HG02798 (cell line): ENCODE measurements around the gene SH3BP2.
"Not testable (repeated sequence)": the region's sequence is repeated elsewhere in the genome, so short reads cannot be mapped to it uniquely, and the experiment has no call there.

Experiments
- ATAC-seq: cut with Tn5 transposase; IDR thresholded peaks from one replicate; pipeline ENCODE4 v1.9.1; 2021; ENCODE audit warnings: mild to moderate bottlenecking; ENCODE audit not compliant: unreplicated experiment, poor library complexity

Gene SH3BP2

DNA sequence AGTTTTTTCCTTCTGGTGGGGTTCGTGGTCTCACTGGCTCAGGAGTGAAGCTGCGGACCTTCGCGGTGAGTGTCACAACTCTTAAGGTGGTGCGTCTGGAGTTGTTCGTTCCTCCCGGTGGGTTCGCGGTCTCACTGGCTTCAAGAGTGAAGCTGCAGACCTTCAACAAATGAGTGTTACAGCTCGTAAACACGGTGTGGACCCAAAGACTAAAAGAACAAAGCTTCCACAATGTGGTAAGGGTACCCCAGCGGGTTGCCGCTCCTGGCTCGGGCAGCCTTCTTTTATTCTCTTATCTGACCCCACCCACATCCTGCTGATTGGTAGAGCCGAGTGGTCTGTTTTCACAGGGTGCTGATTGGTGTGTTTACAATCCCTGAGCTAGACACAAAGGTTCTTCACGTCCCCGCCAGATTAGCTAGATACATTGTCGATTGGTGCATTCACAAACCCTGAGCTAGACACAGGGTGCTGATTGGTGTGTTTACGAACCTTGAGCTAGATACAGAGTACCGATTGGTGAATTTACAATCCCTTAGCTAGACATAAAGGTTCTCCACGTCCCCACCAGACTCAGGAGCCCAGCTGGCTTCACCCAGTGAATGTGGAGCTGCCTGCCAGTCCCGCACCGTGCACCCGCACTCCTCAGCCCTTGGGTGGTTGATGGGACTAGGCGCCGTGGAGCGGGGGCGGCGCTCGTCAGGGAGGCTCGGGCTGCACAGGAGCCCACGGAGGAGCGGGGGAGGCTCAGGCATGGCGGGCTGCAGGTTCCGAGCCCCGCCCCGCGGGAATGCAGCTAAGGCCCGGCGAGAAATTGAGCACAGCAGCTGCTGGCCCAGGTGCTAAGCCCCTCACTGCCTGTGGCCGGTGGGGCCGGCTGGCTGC, 30.2 kb upstream of the SH3BP2 start:
- ATAC-seq = not testable (repeated sequence)

DNA sequence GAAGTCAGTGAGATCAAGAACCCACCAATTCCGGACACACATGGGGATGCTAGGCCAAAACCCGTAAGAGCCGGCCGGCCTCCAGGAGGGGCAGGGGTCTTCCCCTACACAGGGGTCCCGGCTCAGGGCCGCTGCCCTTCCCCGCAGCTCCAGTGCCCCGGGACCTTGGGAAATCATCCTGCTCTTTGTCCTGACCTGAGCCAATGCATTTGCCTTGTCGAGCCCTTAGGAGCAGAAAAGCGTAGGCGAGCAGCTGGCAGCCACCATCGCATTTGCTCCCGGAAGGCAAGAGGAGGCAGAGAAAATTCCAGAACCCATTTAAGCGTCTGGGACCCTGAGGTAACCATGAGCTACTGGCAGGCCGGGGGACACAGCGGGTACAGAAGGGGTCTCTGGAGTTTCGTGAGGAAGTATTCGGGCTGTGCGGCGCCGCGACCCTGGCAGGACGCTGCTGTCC, 29.3 kb upstream of the SH3BP2 start:
- ATAC-seq = no peak

DNA sequence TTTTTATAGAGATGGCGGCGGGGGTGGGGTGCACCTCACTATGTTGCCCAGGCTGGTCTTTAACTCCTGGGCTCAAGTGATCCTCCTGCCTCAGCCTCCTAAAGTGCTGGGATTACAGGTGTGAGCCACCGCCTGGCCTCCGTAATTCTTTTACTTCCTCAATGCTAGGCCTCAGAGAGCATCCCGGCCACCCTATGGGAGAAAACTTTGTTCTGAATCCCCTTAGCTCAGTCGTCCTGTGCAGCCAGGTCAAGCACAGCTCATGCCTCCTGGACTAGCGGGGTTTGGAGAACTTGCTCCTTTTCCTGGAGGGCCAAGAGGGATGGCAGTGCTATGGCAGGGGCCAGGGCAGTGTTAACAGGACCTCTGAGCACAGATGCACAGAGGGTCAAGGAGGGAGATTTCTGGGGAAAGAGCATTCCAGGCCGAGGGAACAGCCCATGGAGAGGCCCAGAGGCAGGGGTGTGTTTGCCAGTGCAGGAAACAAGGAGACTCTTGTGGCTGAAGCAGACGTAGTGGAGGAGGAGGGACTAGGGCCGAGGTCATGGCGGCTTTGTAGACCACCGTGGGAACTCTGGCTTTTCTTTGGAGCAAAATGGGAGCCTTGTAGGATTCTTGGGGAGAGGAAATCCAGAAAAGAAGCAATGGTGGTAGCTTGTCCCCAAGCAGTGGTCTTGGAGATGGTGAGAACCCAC, 26.9 kb upstream of the SH3BP2 start:
- no peak for ATAC-seq

- ATAC-seq = no peak
Observed at GRCh38 chr4:2767046-2767704, 25.7 kb upstream of the SH3BP2 start.

- ATAC-seq = no peak
Observed at GRCh38 chr4:2767705-2768074, 25.2 kb upstream of the SH3BP2 start.

DNA sequence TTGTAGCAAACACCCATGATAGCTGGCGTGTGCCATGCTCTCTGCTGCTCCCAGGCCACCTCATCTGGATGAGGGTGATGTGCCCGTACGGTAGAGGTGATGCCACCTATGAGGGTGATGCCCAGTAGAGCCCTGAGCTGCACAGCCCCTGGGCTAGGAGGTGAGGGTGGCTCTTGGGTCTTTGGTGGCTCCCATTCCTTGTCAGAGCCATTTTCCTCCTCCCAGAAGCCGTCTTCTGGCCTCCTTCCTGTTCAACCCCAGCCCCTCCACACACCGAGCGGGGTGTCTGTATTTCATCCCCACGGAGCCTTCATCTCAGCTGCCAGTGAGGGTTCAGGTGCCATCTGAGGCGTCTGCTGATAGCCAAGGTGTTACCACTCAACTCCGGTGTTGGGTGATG, 24.8 kb upstream of the SH3BP2 start:
- ATAC-seq = no peak

DNA sequence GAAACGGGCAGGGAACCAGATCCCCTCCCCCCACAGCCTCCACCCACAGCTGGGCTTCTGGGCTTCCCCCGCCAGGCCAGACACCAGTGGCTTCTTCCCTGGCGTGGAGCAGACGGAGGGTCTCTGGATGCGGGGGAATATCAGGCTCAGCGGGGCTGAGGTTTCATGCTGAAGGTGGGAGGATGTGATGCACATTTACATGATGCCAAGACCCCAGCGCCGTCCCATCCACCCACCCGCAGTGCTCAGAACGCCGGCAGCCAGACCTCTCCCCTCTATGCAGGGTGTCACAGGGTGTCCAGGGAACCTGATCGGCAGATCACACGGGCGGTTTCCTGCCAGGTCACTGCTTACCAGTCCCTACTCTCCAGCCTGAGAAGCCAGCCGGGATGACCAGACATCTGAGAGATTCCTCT, 24.0 kb upstream of the SH3BP2 start:
- no peak for ATAC-seq

DNA sequence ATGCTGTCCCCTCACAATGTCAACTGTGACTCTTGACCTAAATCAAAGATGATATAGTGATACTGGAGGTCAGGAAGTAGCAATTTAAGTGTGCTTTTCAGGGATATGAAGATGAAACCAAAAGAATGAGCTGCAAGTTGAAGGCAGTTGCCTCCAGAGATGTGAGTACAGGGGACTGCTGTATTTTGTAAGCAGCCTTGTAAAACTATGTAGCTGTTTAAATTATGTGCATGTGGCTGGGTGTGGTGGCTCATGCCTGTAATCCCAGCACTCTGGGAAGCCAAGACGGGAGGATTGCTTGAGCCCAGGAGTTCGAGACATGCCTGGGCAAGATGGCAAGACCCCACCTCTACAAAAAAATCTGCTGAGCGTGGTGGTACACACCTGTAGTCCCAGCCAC, 21.6 kb upstream of the SH3BP2 start:
- ATAC-seq = no peak

DNA sequence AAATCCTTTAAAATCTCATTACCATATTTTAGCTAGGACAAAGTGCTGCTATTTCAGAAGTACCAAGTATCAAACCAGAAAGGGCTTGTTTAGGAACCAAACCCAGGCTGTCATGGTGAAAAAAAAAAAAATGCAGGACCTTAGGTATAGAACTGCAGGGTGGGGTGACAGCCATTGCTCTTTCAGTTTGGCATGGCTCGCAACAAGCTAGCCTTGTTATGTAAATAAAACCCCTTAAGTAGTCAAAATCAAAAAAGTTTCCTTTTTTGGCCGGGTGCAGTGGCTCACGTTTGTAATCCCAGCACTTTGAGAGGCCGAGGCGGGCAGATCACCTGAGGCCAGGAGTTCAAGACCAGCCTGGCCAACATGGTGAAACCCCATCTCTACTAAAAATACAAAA, 12.2 kb upstream of the SH3BP2 start:
- not testable (repeated sequence) for ATAC-seq

DNA sequence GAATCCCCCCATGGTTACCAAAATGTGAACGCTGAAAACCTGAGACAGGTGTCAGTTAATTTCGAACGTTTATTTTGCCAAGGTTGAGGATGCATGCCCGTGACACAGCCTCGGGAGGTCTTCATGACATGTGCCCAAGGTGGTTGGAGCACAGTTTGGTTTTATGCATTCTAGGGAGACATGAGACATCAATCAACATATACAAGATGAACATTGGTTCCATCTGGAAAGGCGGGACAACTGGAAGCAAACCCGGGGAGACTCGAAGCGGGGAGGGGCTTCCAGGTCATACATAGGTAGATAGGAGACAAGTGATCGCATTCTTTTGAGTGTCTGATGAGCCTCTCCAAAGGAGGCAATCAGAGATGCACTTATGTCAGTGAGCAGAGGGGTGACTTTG, 11.0 kb upstream of the SH3BP2 start:
- no peak for ATAC-seq

DNA sequence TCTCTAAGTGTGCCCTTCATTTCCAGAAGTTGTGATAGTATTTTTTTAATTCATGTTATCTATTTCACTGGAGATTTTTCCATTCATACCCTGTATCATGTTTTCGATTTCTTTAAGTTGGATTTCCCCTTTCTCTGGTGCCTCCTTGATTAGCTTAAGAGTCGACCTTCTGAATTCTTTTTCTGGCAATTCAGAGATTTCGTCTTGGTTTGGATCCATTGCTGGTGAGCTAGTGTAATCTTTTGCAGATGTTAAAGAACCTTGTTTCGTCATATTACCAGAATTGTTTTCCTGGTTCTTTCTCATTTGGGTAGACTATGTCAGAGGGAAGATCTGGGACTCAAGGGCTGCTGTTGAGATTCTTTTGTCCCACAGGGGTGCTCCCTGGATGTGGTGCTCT, 9.1 kb upstream of the SH3BP2 start:
- no peak for ATAC-seq

DNA sequence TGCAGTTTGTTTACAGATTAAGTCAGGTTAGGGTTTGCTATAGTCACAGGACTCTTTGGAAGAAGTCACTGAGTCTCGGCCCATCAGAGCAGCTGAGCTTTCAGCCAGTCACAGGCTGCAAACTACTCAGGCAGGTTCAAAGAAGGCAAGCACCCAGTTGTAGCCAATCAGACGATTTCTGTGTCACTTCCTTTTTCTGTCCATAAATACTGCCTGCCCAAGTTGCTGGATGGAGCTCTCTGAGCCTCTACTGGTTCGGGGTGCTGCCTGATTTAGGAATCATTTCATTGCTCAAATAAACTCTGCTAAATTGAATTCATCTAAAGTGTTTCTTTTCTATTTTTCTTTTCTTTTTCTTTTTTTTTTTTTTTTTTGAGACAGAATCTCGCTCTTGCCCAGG, 7.3 kb upstream of the SH3BP2 start:
- ATAC-seq = peak; percentile 29

GRCh38 chr4:2786152-2786671, 6.7 kb upstream of the SH3BP2 start:
- ATAC-seq = no peak

DNA sequence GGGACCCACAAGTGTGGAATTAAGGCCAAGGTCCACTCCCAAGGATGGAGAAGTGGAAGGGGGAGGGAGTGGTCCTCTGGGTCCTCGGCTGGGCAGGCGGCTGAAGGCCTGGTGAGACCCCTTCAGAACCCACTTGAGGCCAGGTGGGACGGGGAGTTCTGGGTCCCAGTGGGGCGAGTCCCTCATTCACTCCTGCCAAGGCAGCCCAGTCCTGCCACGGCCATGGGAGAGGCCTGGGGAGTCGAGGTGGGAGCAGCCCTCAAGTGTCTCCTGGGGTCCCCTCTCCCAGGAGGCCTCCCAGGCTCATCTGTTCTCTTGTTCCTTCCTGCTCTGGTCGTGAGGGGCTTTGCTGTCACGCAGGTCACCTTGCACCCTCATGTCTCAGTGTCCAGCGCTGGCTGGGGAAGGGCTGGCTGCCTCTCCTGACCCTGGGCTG, 6.1 kb upstream of the SH3BP2 start:
- no peak for ATAC-seq

DNA sequence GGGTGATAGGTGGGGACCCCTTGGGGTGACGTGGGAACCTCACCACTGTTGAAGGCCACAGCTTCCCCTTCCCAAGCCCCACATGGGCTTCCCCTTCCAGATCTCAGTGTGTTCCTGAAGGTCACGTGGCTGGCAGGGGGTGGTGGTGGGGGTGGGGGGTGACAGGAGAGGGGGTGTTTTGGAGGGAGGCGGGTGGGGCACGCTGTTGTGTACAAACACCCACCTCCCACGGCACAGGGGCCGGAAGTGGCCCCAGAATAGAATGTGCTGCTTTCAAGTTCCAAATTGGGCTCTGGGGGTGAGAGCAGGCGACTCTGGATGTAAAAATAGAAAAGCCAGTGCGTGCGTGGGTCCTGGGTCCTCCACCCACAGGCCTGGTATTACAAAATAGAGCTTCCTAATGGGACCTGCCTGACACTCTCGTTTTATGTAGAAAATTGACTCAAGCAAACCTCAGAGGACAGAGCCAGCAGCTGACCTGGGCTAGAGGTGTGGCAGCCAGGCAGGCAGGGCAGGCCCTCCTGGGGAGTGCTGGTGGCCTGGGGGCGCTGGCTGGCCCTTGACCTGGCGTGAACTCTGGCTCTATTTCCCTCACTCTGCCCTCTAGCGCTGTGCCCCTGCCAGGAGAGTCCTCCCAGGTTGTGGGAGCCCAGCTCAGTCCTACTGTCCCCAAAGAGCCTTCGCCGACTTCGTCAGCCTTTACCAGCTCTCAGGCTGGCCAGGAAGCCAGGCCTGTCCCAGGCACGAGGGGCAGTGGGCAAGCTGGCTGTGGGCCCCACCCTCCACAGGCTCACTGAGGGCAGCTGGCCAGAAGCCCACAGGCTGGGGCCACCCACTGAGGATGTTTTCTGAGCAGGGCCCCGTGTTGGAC, 5.4 kb upstream of the SH3BP2 start:
- peak; percentile 79 for ATAC-seq

GRCh38 chr4:2788101-2788500, 4.8 kb upstream of the SH3BP2 start:
- no peak for ATAC-seq

GRCh38 chr4:2788532-2789103, 4.3 kb upstream of the SH3BP2 start:
- no peak for ATAC-seq

DNA sequence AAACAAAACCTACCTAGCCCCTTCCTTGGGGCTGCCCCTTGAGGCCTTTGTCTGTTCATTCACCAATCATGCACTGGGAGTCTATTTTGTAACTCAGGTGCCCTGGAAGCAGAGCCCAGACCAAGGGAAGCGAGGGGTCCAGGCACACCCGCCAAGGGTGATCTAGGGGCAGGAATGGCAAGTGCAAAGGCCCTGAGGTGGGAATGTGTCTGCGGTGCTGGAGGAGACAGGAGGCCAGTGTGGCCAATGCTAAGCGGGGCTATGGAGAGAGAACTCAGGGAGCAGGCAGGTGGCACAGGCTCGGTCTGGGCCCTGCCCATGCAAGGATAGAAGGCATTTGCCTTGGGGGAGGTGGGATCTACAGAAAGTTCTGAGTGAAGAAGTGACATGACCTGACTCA, 3.5 kb upstream of the SH3BP2 start:
- no peak for ATAC-seq

- no peak for ATAC-seq
Observed at GRCh38 chr4:2789793-2790582, 2.9 kb upstream of the SH3BP2 start.
